Measurements from ENCODE around the gene SP2.
A peak's percentile ranks its signal among the peaks of the same experiment; 100 is the strongest.

SP2 gene

GRCh38 chr17:47871048-47871447, 25.0 kb upstream of the SP2 start:
- DNase-seq (ENCODE audit: low read depth) = no peak

GRCh38 chr17:47872019-47872650, 23.9 kb upstream of the SP2 start:
- no peak for DNase-seq (ENCODE audit: low read depth)

- no peak for DNase-seq (ENCODE audit: low read depth)
Measured at GRCh38 chr17:47872651-47873161, 23.3 kb upstream of the SP2 start.

- DNase-seq (ENCODE audit: low read depth) = no peak
Measured at GRCh38 chr17:47873200-47874090, 22.6 kb upstream of the SP2 start.

- DNase-seq (ENCODE audit: low read depth) = no peak
Measured at GRCh38 chr17:47875011-47875985, 20.7 kb upstream of the SP2 start.

GRCh38 chr17:47877368-47878034, 18.5 kb upstream of the SP2 start:
- DNase-seq (ENCODE audit: low read depth) = no peak

GRCh38 chr17:47878203-47879027, 17.6 kb upstream of the SP2 start:
- DNase-seq (ENCODE audit: low read depth) = no peak

GRCh38 chr17:47879028-47879585, 16.9 kb upstream of the SP2 start:
- no peak for DNase-seq (ENCODE audit: low read depth)

- DNase-seq (ENCODE audit: low read depth) = no peak
Measured at GRCh38 chr17:47879776-47880454, 16.1 kb upstream of the SP2 start.

GRCh38 chr17:47882247-47882646, 13.8 kb upstream of the SP2 start:
- DNase-seq (ENCODE audit: low read depth) = no peak

GRCh38 chr17:47882695-47883588, 13.1 kb upstream of the SP2 start:
- DNase-seq (ENCODE audit: low read depth) = no peak

- no peak for DNase-seq (ENCODE audit: low read depth)
Measured at GRCh38 chr17:47883589-47884426, 12.2 kb upstream of the SP2 start.

- DNase-seq (ENCODE audit: low read depth) = no peak
Measured at GRCh38 chr17:47884427-47884740, 11.7 kb upstream of the SP2 start.

- DNase-seq (ENCODE audit: low read depth) = no peak
Measured at GRCh38 chr17:47884905-47885730, 10.9 kb upstream of the SP2 start.

- no peak for DNase-seq (ENCODE audit: low read depth)
Measured at GRCh38 chr17:47888293-47888692, 7.7 kb upstream of the SP2 start.

GRCh38 chr17:47889734-47890529, 6.1 kb upstream of the SP2 start:
- peak; percentile 71 for DNase-seq (ENCODE audit: low read depth)
